Adrenal gland (tissue), 5 donors: ENCODE results near the gene ZDHHC17.

ENCODE experiments used
- POLR2A ChIP-seq, 2 donors: fragments of 450-650 bp; IDR thresholded peaks; one replicate each; pipeline ENCODE4 v1.6.1; 2017; ENCODE audit warnings: antibody characterized with exemption in 2 of 2, mild to moderate bottlenecking in 2 of 2, moderate library complexity in 1 of 2
- TF ChIP-seq, protein P1 (sequence below), 6 experiments: fragments of 450-650 bp in 4 of 6; fragments of 200-600 bp in 2 of 6; sonication (generic) in 1 of 6; IDR thresholded peaks; 1 replicate in 5 of 6; 2 replicates in 1 of 6; pipeline versions ENCODE4 v1.5.1 to v1.8.0; 2016 to 2021; ENCODE audit warnings: antibody characterized with exemption in 6 of 6, mild to moderate bottlenecking in 2 of 6, moderate library complexity in 1 of 6
- donor health status: DM: no; HTN: no; CAD: no.

DNA sequence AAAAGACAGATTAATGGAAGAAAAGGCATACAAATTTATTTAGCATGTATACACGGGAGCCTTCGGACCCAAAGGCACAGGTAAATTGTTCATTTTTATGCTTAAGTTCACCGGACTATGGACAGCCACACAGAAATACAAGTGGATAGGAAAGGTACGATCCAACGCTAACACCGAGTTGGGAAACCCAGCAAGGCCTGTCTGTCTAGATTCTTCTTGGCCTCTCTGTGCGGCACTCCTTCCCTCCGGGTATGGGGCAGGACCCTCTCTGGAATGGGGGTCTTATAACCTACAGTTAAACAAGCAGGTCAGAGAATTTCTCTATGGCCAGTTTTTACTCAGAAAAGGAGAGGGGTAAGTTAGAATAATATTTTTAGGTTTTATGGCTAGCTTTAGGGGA, 23.4 kb upstream of the ZDHHC17 start:
- TF ChIP-seq, protein P1, sequence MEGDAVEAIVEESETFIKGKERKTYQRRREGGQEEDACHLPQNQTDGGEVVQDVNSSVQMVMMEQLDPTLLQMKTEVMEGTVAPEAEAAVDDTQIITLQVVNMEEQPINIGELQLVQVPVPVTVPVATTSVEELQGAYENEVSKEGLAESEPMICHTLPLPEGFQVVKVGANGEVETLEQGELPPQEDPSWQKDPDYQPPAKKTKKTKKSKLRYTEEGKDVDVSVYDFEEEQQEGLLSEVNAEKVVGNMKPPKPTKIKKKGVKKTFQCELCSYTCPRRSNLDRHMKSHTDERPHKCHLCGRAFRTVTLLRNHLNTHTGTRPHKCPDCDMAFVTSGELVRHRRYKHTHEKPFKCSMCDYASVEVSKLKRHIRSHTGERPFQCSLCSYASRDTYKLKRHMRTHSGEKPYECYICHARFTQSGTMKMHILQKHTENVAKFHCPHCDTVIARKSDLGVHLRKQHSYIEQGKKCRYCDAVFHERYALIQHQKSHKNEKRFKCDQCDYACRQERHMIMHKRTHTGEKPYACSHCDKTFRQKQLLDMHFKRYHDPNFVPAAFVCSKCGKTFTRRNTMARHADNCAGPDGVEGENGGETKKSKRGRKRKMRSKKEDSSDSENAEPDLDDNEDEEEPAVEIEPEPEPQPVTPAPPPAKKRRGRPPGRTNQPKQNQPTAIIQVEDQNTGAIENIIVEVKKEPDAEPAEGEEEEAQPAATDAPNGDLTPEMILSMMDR (IDR thresholded peaks at IDR 0.05): no peak
- no peak for TF ChIP-seq POLR2A (IDR thresholded peaks at IDR 0.05)
